ENCODE data around the gene FBXL3.
"Not testable (repeated sequence)": the region's sequence is repeated elsewhere in the genome, so short reads cannot be mapped to it uniquely, and the experiment has no call there.

FBXL3 gene

GRCh38 chr13:77022341-77022740, 4.6 kb downstream of the FBXL3 start:
- DNase-seq, result peak in 1 of 2 donors; percentile 15

- DNase-seq, result no peak
Measured at GRCh38 chr13:77019756-77020155, 7.2 kb downstream of the FBXL3 start.

GRCh38 chr13:77016888-77017623, 9.9 kb downstream of the FBXL3 start:
- peak; percentile 60 to 68 for DNase-seq

- no peak for DNase-seq
Measured at GRCh38 chr13:77016251-77016812, 10.6 kb downstream of the FBXL3 start.

GRCh38 chr13:77014906-77015685, 11.9 kb downstream of the FBXL3 start:
- no peak for DNase-seq

- no peak for DNase-seq
Measured at GRCh38 chr13:77013853-77014542, 13.0 kb downstream of the FBXL3 start.

- DNase-seq, result not testable (repeated sequence)
Measured at GRCh38 chr13:77009719-77010118, 17.2 kb downstream of the FBXL3 start.

GRCh38 chr13:77009011-77009410, 17.9 kb downstream of the FBXL3 start:
- DNase-seq, result no peak

- DNase-seq, result not testable (repeated sequence)
Measured at GRCh38 chr13:77008337-77008736, 18.6 kb downstream of the FBXL3 start.

GRCh38 chr13:77002590-77003190, 24.3 kb downstream of the FBXL3 start:
- peak; percentile 19 to 59 for DNase-seq

- DNase-seq, result no peak
Measured at GRCh38 chr13:77001963-77002587, 24.9 kb downstream of the FBXL3 start.

- DNase-seq, result no peak
Measured at GRCh38 chr13:77001540-77001939, 25.4 kb downstream of the FBXL3 start.

GRCh38 chr13:77000475-77000874, 26.5 kb downstream of the FBXL3 start:
- no peak for DNase-seq

- DNase-seq, result no peak
Measured at GRCh38 chr13:76994281-76994680, 32.7 kb downstream of the FBXL3 start.

- DNase-seq, result no peak
Measured at GRCh38 chr13:76993473-76993872, 33.5 kb downstream of the FBXL3 start.

GRCh38 chr13:76993021-76993420, 33.9 kb downstream of the FBXL3 start:
- DNase-seq, result peak; percentile 54 to 81

GRCh38 chr13:76992548-76993001, 34.4 kb downstream of the FBXL3 start:
- DNase-seq, result peak; percentile 47 to 67

- peak; percentile 88 to 94 for DNase-seq
Measured at GRCh38 chr13:76991796-76992547, 35.0 kb downstream of the FBXL3 start, which contains the start of gene CLN5. Gene CLN5, plus strand, starts transcription at chr13:76992081. Its CDS starts 18 bp downstream, at chr13:76992099.

- no peak for DNase-seq
Measured at GRCh38 chr13:76991432-76991795, 35.5 kb downstream of the FBXL3 start.

GRCh38 chr13:76983676-76984075, 43.3 kb downstream of the FBXL3 start:
- no peak for DNase-seq

- peak in 1 of 2 donors; percentile 31 for DNase-seq
Measured at GRCh38 chr13:76982061-76982460, 44.9 kb downstream of the FBXL3 start.

Data from inflammatory macrophage treated with lipopolysaccharide for 1 hour (primary cell).